Measurements from ENCODE around the gene SRPK3. TPM values are rescaled to one million over a fixed set of nuclear protein-coding genes. Genes with fewer than 3 reads are reported as not detected.

Gene SRPK3
- total RNA-seq, 6 experiments from 2014 or later = 0.14 to 0.51 (median 0.27) TPM

DNA sequence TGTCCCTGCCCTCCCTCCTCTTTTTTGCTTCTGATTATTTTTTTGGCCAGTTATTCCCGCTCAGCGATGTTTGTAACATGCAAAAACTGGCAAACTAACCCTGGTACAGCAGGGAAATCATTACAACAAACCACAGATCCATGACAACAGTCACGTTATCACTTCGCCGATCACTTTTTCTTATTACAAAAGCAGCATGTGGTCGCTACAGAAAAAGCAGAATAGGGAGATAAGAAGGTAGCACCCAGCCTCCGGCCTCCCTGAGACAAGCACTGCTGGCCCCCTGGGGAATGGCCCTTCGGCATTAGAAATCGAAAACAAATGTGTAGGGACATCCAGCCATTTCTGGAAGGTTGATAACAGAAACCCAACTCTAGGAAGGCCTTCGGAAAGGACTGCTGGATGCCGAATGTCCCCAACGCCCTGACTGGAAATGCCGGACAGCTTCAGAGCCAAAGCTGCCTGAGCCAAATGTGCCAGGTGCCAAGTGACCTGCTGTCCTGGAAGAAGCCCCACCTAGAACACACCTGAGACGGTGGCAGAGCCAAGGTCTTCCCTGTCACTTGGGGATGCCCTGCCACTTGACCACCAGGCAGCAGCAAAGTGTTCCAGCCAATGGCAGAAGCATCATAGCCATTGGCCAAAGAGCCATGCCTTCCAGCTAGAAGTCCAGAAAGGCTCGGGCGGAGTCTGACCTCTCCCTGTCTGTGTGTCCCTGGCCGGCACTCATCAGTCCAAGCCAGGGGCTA is 10.4 kb downstream of the SRPK3 start:
- no peak for DNase-seq
- Mint-ChIP-seq H3K27ac (no peak overlapping the region), H3K4me3 (no peak overlapping the region), H3K27me3 (ENCODE audit: insufficient read depth) (peaks cover 2% of the 10 kb centered on the region; the same call in 1 of the 2 replicates), H3K9me3 (no peaks in the 10 kb centered on the region), H3K4me1 (ENCODE audit: low read depth) (peaks cover 16% of the 10 kb centered on the region), H3K36me3 (ENCODE audit: low read depth) (peaks cover 4% of the 10 kb centered on the region)
- TF ChIP-seq, protein P1, sequence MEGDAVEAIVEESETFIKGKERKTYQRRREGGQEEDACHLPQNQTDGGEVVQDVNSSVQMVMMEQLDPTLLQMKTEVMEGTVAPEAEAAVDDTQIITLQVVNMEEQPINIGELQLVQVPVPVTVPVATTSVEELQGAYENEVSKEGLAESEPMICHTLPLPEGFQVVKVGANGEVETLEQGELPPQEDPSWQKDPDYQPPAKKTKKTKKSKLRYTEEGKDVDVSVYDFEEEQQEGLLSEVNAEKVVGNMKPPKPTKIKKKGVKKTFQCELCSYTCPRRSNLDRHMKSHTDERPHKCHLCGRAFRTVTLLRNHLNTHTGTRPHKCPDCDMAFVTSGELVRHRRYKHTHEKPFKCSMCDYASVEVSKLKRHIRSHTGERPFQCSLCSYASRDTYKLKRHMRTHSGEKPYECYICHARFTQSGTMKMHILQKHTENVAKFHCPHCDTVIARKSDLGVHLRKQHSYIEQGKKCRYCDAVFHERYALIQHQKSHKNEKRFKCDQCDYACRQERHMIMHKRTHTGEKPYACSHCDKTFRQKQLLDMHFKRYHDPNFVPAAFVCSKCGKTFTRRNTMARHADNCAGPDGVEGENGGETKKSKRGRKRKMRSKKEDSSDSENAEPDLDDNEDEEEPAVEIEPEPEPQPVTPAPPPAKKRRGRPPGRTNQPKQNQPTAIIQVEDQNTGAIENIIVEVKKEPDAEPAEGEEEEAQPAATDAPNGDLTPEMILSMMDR (IDR thresholded peaks at IDR 0.05) = no peak

DNA sequence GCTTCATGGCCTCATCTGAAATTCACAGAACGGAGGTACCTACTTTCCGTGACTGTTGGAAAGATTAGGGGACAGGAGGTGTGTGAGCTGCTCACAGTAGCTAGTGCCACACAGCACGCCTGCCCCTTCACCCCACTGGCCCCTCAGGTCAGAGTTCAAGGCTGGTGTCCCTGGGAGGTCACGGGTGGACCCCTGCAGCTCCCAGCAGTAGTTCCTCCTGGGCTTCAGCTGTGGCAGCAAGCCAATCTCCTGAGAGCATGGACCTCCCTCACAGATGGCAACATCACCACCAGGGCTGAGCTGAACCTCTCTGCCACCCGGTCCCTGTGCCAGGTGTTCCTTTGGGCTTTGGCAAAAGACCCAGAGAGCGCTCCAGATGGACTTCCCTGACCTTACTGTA is 11.5 kb downstream of the SRPK3 start:
- Mint-ChIP-seq H3K9me3 (no peaks in the 10 kb centered on the region), H3K27ac (no peak overlapping the region), H3K27me3 (ENCODE audit: insufficient read depth) (peaks cover 2% of the 10 kb centered on the region; the same call in 1 of the 2 replicates), H3K36me3 (ENCODE audit: low read depth) (peaks cover 4% of the 10 kb centered on the region), H3K4me3 (peak overlapping the region; percentile 95; the same call in 1 of the 2 replicates), H3K4me1 (ENCODE audit: low read depth) (peaks cover 18% of the 10 kb centered on the region)
- TF ChIP-seq, protein P1 (IDR thresholded peaks at IDR 0.05) = no peak
- no peak for DNase-seq

DNA sequence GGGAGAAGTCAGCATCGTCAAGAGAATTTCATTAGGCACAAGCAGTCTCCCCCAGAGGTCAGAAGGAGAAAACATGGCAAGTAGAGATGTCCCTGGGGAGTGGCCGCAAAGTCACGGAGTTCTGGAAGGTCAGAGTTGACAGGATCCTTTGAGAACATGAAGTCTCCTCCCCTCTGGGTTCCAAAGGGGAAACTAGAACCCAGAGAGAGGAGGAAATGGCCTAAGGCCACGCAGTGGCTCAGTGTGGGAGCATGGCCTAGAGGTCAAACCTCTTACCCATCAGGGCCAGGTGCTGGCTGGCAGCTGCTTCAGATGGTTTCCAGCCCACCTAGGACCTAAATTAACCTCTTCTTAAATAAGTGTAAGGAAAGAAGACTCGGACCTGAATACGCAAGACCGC is 12.4 kb downstream of the SRPK3 start:
- DNase-seq = no peak
- Mint-ChIP-seq H3K4me1 (ENCODE audit: low read depth) (peaks cover 18% of the 10 kb centered on the region), H3K4me3 (peak overlapping the region; percentile 95), H3K27ac (peak overlapping the region; percentile 92), H3K9me3 (no peaks in the 10 kb centered on the region), H3K27me3 (ENCODE audit: insufficient read depth) (peaks cover 2% of the 10 kb centered on the region; the same call in 1 of the 2 replicates), H3K36me3 (ENCODE audit: low read depth) (peaks cover 4% of the 10 kb centered on the region)
- TF ChIP-seq, protein P1 (IDR thresholded peaks at IDR 0.05) = no peak

DNA sequence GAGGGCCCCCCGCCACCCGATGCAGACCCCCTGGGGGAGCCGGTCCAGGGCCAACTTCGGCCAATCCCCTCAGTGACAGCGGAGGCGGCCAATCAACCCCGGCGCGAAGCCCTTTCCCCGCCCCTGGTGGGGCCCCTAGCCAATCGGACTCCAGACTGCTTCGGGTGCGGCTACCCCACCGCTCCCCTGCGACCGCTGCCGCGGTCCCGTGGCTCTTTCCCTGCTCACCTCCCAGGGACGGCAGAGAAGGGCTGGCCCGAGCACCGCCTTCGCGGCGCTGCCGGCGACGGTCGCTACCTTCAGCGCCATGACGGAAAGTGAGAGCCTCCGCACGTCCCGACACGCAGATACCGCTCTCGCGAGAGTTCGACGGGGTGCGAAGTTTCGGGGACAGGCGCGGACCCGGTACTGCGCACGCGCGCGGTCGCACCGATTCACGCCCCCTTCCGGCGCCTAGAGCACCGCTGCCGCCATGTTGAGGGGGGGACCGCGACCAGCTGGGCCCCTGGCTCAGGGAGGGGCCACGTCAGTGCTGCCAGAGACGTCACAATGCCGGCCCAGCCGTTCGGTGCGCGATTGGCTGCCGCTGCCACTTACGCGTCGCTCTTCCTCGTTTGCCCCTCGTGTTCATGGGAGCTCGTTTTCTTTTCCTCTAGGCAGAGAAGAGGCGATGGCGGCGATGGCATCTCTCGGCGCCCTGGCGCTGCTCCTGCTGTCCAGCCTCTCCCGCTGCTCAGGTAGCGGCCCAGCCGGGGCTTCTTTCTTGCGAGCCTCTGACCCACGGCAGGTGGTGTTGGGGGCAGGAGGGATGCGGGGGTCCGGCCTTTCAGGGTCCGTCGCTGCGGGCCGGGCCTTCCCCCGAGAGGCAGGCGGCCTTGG is 13.4 kb downstream of the SRPK3 start, which contains the start of the genes IDH3G and SSR4:
IDH3G (minus strand) TSS at position 358 of the 879 bp plus-strand sequence; CDS start at position 309, 49 bp downstream.
SSR4 (plus strand) TSS at position 651 of the 879 bp plus-strand sequence; CDS start at position 671, 20 bp downstream.
- TF ChIP-seq, protein P1 (IDR thresholded peaks at IDR 0.05) = peak; percentile 54; the same call in 1 of the 2 replicates
- Mint-ChIP-seq H3K4me1 (ENCODE audit: low read depth) (peaks cover 18% of the 10 kb centered on the region), H3K9me3 (no peaks in the 10 kb centered on the region), H3K27me3 (ENCODE audit: insufficient read depth) (peaks cover 2% of the 10 kb centered on the region; the same call in 1 of the 2 replicates), H3K36me3 (ENCODE audit: low read depth) (peaks cover 4% of the 10 kb centered on the region), H3K27ac (peak within 1 kb of the TSS; percentile 92), H3K4me3 (peak within 1 kb of the TSS; percentile 95)
- DNase-seq = peak; percentile 85
